GM19043 (cell line): ENCODE data around the gene DHRS1.
"Not testable (repeated sequence)": the region's sequence is repeated elsewhere in the genome, so short reads cannot be mapped to it uniquely, and the experiment has no call there.

Experiments
- ATAC-seq: cut with Tn5 transposase; IDR thresholded peaks from one replicate; pipeline ENCODE4 v1.9.1; 2021; ENCODE audit warnings: low read depth; ENCODE audit not compliant: unreplicated experiment

Gene DHRS1

DNA sequence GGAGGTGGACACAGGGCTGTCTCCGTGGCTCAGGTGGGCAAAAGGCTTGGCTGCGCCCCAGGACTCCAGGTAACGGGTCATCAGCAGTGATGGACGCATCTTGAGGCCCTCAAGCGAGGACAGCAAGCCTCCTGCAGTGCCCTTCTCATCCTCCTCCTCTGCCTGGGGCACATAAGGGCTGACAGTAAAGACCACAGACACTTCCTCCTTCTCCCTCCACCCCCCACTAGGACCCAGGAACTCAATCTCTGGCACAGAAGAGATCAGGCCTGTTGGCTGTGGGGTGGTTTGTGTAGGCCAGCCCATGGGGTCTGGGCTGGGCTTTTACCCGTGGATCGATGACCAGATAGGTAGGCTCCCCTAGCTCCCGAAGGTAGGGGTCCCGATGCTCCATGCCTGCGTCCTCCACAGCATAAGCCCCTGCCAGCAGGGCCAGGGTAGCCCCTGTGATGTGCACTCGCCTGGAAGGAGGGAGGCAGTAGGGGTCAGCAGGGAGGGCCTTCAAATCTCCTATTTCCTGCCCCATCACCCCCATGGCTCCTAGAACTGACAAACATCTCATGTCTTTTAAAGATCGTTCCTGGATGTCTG lies 29.6 kb upstream of the DHRS1 start:
- no peak for ATAC-seq

GRCh38 chr14:24327914-24328313 lies 28.3 kb upstream of the DHRS1 start:
- not testable (repeated sequence) for ATAC-seq

- ATAC-seq = no peak
These were observed 27.7 kb upstream of the DHRS1 start for GRCh38 chr14:24327303-24327702.

DNA sequence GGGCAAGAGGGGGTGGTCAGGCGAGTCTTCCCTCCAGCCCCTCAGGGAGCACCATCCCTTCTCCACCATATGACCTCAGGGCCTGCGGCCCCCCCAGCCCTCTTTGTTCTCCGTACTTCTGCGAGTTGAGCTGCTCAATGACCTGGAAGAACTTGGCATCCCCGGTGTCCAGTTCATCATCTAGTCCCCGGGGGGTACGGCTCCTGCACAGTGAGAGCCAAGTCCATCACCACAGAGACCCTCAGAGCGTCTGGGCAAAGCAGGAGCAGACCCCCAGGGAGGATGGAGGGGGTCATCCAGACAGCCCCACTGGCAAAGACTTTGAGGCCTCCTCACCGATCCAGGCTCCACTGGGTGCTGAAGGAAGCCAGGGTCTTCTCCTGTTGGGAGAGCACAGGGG lies 26.4 kb upstream of the DHRS1 start:
- no peak for ATAC-seq

GRCh38 chr14:24325041-24325530 lies 25.5 kb upstream of the DHRS1 start:
- ATAC-seq = no peak

- ATAC-seq = no peak
These were observed 24.4 kb upstream of the DHRS1 start for GRCh38 chr14:24324024-24324423.

- no peak for ATAC-seq
These were observed 23.8 kb upstream of the DHRS1 start for GRCh38 chr14:24323341-24323740.

GRCh38 chr14:24322672-24323071 lies 23.1 kb upstream of the DHRS1 start:
- no peak for ATAC-seq

DNA sequence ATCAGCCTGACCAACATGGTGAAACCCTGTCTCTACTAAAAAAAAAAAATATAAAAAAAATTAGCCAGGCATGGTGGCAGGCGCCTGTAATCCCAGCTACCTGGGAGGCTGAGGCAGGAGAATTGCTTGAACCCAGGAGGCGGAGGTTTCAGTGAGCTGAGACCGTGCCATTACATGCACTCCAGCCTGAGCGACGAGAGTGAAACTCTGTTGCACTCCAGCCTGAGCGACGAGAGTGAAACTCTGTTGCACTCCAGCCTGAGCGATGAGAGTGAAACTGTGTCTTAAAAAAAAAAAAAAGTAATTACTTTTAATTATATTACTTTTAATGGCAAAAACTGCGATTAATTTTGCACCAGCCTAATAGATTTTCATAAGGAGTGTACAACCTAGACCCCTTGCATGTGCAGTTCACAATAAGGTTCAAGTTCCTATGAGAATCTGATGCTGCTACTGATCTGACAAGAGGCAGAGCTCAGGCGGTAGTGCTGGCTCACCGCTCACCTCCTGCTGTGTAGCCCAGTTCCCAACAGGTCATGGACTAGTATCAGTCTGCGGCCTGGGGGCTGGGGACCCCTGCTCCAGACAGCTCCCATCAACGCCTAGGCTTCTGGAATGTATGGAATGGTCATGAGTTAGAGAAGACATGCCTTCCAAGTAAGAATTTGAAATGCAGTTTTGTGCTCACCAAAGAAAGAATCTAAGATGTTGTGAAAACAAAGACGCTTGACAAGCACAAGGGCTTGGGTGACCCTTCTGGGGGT lies 21.8 kb upstream of the DHRS1 start:
- ATAC-seq = no peak

- ATAC-seq = no peak
These were observed 17.8 kb upstream of the DHRS1 start for GRCh38 chr14:24317141-24317928.

DNA sequence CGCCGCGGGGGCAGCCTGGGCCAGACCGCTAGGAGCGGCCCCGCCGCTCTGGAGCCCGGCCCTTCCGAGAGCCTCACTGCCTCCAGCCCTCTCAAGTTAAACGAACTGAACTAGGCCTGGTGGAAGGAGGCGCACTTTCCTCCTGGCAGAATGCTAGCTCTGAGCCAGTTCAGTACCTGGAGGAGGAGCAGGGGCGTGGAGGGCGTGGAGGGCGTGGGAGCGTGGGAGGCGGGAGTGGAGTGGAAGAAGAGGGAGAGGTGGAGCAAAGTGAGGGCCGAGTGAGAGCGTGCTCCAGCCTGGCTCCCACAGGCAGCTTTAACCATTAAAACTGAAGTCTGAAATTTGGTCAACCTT lies 17.0 kb upstream of the DHRS1 start:
- ATAC-seq = no peak

DNA sequence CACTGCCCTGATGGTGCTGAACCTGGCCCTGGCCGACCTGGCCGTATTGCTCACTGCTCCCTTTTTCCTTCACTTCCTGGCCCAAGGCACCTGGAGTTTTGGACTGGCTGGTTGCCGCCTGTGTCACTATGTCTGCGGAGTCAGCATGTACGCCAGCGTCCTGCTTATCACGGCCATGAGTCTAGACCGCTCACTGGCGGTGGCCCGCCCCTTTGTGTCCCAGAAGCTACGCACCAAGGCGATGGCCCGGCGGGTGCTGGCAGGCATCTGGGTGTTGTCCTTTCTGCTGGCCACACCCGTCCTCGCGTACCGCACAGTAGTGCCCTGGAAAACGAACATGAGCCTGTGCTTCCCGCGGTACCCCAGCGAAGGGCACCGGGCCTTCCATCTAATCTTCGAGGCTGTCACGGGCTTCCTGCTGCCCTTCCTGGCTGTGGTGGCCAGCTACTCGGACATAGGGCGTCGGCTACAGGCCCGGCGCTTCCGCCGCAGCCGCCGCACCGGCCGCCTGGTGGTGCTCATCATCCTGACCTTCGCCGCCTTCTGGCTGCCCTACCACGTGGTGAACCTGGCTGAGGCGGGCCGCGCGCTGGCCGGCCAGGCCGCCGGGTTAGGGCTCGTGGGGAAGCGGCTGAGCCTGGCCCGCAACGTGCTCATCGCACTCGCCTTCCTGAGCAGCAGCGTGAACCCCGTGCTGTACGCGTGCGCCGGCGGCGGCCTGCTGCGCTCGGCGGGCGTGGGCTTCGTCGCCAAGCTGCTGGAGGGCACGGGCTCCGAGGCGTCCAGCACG lies 16.4 kb upstream of the DHRS1 start:
- no peak for ATAC-seq

GRCh38 chr14:24315243-24315806 lies 15.7 kb upstream of the DHRS1 start:
- ATAC-seq = no peak

GRCh38 chr14:24314377-24315193 lies 15.0 kb upstream of the DHRS1 start:
- ATAC-seq = no peak

- ATAC-seq = no peak
These were observed 14.3 kb upstream of the DHRS1 start for GRCh38 chr14:24313913-24314312.

DNA sequence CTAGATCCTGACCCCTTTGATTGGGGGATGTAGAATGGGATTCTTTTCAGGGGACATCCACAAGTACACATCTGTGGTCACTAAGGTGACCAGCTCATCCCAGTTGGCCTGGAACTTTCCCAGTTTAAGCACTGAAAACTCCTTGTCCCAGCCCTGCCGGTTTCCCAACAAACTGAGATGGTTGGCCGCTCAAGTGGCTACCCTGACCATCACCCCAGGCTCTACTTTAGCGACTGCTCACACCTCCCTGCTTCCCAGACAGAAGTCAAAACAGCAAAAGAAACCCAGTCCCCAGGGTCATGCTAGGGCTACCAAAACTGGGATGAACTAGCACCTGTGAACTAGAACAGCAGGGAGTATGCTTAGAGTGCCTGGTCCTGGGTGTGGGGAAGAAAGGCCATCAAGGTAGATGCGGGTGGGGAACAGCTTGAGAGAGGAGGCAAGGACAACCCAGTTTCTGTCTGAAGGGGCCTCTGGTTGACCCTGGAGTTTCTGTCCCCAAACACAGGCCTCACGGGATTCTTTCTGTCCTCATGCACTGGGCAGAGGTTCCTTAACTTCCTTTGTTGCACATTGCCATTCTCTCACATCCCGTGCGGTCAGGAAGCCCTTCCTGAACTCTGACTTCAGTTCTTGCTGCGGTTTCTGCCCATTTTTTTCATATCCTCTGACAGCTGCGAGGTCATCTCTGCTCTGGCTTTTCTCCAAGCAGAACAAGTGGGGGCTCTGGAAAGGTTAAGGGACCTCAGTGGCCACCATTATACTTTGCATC lies 13.3 kb upstream of the DHRS1 start:
- no peak for ATAC-seq

- no peak for ATAC-seq
These were observed 12.4 kb upstream of the DHRS1 start for GRCh38 chr14:24311837-24312615.
